NCI-H1417 treated with DMSO at 0.1 percent for 48 hours (cell line): ENCODE data around the gene SLC23A2.
"Not testable (repeated sequence)": the region's sequence is repeated elsewhere in the genome, so short reads cannot be mapped to it uniquely, and the experiment has no call there.

Experiments used
- DNase-seq: peaks from one replicate; lab custom pipeline; 2025; lab: John Stamatoyannopoulos, UW

The SLC23A2 gene

DNA sequence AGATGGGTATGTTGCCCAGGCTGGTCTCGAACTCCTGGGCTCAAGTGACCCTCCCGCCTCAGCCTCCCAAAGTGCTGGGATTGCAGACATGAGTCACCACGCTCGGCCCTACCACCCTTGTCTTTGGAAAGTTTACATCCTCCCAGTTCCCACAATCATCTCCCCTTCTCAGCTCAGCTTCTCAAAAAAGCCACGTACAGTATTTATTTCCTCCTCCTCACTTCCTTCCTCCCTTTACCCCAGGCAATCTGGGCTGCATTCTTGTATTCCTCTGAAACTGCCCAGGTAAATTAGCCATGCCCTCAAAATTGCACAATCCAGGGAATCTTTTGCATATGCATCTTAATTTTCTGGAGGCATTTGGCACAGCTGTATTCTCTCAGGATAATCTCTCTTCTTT, 7.4 kb upstream of the SLC23A2 start:
- no peak for DNase-seq

- no peak for DNase-seq
Measured at GRCh38 chr20:5005326-5005725, 4.0 kb upstream of the SLC23A2 start.

DNA sequence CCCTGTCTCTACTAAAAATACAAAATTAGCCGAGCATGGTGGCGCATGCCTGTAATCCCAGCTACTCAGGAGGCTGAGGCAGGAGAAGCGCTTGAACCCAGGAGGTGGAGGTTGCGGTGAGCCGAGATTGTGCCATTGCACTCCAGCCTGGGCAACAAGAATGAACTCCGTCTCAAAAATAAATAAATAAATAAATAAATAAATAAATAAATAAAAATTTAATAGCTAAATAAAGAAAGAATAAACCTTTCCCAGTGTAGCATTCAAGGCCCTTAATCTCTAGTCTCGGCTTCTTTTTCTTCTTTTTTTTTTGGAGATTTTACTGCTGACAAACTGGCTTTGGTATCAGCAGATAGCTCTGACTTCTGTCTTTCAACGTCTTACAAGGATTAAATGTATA, 3.5 kb upstream of the SLC23A2 start:
- DNase-seq: not testable (repeated sequence)

- no peak for DNase-seq
Measured at GRCh38 chr20:5003626-5004025, 2.3 kb upstream of the SLC23A2 start.

- DNase-seq: no peak
Measured at GRCh38 chr20:5002077-5002413, 735 bp upstream of the SLC23A2 start.

GRCh38 chr20:5000263-5001173, 792 bp downstream of the SLC23A2 start:
- DNase-seq: no peak

- DNase-seq: peak; percentile 42
Measured at GRCh38 chr20:4999788-5000187, 1.5 kb downstream of the SLC23A2 start.

GRCh38 chr20:4998160-4998651, 3.1 kb downstream of the SLC23A2 start:
- no peak for DNase-seq

DNA sequence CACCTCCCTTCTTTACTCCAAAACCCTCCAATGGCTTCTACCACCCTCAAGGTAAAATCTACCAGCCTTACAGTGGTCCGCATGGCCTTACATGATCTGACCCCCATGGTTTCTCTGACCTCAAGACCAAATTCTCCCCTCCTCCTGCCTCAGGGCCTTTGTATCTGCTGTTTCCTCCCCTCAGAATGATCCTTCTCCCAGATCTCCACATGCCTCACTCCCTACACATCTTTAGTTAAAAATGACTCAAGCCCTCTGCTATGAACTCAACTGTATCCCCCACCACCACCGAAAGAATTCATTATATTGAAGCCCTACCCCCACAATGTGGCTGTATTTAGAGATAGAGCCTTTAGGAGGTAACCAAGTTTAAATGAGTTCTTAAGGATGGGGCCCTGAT, 4.1 kb downstream of the SLC23A2 start:
- DNase-seq: no peak

- DNase-seq: no peak
Measured at GRCh38 chr20:4989570-4989969, 11.7 kb downstream of the SLC23A2 start.

DNA sequence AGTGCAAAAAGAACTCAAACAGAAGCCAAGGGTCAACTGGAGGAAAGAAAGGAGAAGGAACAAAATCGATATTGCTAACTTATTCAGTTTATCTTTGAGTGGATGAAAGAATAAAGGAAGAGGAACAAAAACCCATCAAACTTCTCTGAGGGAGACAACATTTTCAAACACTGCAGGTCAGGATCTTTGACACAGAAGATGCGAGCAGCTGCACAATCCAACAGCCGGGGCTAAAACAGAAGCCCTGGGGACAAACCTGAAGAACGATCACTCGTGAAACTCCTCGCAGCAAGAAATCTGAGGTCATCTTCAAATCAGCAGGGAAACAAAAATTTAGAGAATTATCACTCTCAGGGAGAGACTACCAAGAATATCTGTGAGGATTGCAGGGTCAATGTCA, 14.2 kb downstream of the SLC23A2 start:
- no peak for DNase-seq

DNA sequence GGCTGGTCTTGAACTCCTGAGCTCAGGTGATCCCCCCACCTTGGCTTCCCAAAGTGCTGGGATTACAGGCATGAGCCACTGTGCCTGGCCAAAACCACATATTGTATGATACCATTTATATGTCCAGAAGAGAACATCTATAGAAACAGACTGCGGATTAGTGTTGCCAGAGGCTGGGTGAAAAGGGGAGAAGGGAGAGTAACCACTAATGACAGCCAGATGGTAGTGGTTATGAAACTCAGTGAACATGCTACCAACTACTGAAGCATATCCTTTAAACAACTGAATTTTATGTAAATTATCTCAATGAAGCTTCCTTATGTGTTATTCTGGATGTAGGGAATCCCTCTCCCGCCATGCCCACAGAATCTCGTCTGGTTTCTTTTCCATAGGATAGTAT, 15.7 kb downstream of the SLC23A2 start:
- no peak for DNase-seq

DNA sequence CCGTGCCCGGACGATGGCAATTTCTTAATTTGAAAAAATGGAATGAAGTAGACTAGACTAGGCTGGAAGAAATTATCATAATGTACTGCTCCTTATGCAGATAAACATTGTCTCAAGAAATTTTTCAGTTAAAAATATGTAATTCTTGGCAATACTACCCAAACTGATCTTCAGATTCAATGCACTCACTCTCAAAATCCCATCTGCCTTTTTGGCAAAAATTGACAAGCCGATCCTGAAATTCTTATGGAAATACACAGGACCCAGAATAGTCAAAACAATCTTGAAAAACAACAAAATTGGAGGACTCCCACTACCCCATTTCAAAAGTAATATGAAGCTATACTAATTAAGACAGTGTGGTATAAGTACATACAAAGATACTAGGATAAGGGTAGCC, 19.0 kb downstream of the SLC23A2 start:
- DNase-seq: no peak

DNA sequence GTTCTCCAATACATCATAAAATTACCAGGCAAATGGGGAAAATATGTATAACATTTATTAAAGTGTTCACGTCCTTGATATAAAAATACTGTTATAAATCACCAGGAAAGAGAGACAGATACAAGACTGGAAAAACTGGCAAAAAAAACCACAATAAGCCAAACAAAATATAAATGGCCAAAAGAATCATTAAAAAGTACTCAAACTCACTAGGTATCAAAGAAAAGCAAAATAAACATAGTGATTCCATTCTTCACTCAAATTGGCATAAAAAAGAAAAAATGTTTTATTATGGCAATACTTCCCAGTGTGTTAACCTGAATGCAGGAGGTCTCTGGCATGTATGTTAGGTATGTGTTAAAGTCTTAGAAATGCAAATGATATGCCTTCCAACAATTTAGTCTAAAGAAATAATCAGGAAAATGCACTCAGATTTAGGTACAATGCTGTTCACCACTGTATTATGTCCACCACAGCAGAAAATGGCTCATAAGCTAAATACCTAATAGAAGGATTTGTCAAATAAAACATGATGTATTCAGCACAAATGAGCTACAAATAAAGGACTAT, 21.4 kb downstream of the SLC23A2 start:
- DNase-seq: no peak

DNA sequence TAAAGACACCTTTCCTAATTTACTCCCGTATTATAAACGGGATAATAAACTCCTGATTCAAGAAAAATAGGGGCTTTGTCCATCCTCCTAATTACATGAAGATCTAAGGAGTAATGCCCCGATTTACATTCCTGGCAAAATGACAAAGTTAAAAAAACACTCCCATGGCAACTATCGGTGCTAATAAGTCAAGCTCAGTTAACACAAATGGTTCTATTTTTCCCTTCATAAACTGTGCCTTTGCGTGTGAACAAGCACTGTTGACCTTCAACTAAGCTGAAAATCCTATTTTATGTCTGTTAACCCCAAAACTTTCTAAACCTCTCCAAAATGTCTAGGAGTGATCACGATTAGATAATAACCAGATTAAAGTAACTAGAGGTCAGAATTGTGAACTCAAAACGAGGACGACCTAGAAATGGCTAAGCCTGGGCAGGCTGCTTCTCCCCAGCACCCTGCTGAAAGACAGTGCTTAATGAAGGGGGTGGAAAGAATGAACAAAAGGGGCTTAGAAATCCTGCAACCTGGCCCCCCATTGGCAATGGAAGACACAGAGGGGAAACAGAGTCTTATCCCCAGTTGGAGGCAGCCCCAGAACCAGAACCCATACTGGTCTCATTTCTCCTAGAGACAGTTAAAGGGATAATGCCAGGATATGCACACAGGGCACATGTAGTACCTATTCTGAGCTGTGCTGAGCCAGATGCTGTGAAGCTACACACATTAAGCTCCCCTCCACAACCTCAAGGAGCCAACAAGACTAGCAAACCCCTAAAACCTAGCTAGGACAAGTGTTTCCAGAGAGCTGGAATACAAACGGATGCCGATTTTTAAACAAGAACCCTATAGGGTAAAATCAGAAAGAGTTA, 23.0 kb downstream of the SLC23A2 start:
- DNase-seq: no peak

DNA sequence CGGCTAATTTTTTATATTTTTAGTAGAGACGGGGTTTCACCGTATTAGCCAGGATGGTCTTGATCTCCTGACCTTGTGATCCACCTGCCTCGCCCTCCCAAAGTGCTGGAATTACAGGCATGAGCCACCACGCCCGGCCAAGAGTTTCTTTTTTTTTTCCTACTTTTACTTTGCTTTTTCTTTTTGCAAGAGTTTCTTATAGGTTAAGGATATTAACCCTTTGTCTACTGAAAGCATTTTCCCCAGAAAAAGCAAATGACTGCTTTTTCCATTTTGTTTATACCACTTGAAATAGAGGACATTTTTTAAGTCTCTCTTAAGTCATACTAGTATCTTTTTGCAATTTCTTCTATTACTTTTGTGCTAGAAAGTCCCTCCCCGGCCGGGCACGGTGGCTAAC, 25.3 kb downstream of the SLC23A2 start:
- DNase-seq: not testable (repeated sequence)

GRCh38 chr20:4973330-4974097, 27.8 kb downstream of the SLC23A2 start:
- no peak for DNase-seq

GRCh38 chr20:4972506-4973251, 28.6 kb downstream of the SLC23A2 start:
- peak; percentile 94 for DNase-seq

GRCh38 chr20:4971064-4971463, 30.2 kb downstream of the SLC23A2 start:
- no peak for DNase-seq

DNA sequence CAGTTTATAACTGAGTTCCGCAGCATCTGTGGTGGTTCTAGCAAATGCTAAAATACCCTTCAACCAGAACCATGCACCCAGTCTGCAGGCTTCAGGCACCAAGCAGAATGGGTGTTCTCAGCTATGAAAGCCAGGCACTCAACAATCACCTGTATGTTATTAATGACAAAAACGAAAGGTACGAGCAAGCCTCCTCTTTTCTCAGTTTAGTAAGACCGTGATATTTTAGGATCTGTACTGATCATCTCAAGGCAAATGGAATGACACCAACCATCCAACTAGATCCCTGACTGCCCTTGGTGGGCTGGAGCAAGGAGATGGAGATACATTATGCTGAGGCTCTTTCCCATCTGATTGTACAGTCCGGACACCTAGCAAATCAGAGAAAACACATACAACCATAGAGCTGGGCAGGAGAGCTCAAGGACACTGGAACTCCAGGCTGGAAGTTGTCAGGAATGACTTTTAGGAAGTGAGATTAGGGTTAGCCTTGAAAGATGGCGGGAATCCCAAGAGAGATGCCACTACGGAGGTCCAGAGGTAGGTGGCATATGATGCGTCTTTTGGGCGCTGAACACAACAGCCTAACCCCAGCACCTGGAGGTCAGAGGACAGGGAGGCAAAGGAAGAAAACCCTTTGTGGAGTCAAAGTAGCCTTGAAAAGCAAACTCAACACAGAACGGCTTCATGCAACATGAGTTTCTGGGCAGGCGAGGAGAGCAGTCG, 33.4 kb downstream of the SLC23A2 start:
- DNase-seq: no peak
